ENCODE data around the gene RAX2.

Gene RAX2

DNA sequence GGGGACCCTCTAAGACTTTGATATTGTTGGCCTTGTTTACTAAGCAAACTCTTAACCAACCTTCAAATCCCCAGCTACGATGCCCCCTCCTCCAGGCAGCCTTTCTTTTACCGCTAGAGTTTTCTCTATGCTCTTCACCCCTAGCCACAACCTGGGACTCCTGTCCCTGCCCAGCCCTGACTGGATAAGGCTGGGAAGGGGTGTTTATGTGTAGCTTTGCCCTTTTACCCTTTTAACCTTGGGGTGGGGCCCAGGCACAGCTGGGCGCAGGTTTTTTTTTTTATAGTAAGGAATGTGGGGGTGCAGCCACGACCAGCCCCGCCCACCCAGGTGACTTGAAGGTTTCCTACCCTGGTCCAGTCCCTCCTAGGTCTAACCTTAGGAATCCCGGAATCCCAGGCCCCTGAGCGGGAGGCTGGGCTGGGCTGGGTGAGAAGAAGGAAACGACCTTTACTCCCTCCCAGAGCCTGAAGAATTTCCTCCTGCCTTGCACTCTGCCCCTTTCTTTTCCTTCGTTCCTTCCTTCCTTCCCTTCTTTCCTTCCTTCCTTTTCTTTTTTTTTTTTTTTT lies 51.6 kb downstream of the RAX2 start:
- H3K4me3 ChIP-seq (ENCODE audit: low read depth, low read length), result no peak overlapping the region
- DNase-seq (ENCODE audit: low read depth, low spot score), result no peak
- CTCF ChIA-PET, result interaction anchor here (0.9 to 7.3 kb wide), 5 partner anchors 10 to 55 kb away, joined by 3 to 63 read pairs (median 6); partner anchors contain the start of gene TJP3
- no peak for TF ChIP-seq CTCF (IDR thresholded peaks at IDR 0.05; ENCODE audit: insufficient read depth, low read length, missing control alignments)
- POLR2A ChIA-PET, result no interaction called here

- CTCF ChIA-PET, result interaction anchor here (0.9 to 7.3 kb wide), 5 partner anchors 11 to 55 kb away, joined by 3 to 63 read pairs (median 6); partner anchors contain the start of gene TJP3
- H3K4me3 ChIP-seq (ENCODE audit: low read depth, low read length), result no peak overlapping the region
- DNase-seq (ENCODE audit: low read depth, low spot score), result no peak
- POLR2A ChIA-PET, result no interaction called here
- no peak for TF ChIP-seq CTCF (IDR thresholded peaks at IDR 0.05; ENCODE audit: insufficient read depth, low read length, missing control alignments)
Measured at GRCh38 chr19:3719868-3720267, 52.2 kb downstream of the RAX2 start.

All from AG04449 (cell line).